ENCODE data around the gene MAP2K7.

The MAP2K7 gene

DNA sequence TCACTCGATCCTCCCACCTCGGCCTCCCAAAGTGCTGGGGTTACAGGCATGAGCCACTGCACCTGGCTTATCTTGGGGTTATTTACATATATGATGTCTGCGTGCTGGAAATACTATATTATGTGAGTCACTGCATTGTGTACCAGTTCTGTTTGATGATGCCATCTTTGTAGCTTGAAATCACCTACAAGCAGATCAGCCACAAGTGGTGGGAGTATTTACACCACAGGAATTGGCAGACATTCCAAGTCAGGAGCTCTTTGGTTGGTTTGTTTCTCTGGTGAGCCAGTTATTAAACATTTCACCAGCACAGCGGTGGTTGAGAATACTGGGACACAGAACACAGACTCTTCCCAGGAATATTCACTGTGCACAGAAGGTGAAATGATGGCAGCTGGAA lies 44.3 kb downstream of the MAP2K7 start:
- TF ChIP-seq, protein P1, sequence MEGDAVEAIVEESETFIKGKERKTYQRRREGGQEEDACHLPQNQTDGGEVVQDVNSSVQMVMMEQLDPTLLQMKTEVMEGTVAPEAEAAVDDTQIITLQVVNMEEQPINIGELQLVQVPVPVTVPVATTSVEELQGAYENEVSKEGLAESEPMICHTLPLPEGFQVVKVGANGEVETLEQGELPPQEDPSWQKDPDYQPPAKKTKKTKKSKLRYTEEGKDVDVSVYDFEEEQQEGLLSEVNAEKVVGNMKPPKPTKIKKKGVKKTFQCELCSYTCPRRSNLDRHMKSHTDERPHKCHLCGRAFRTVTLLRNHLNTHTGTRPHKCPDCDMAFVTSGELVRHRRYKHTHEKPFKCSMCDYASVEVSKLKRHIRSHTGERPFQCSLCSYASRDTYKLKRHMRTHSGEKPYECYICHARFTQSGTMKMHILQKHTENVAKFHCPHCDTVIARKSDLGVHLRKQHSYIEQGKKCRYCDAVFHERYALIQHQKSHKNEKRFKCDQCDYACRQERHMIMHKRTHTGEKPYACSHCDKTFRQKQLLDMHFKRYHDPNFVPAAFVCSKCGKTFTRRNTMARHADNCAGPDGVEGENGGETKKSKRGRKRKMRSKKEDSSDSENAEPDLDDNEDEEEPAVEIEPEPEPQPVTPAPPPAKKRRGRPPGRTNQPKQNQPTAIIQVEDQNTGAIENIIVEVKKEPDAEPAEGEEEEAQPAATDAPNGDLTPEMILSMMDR (IDR thresholded peaks at IDR 0.05), result no peak

DNA sequence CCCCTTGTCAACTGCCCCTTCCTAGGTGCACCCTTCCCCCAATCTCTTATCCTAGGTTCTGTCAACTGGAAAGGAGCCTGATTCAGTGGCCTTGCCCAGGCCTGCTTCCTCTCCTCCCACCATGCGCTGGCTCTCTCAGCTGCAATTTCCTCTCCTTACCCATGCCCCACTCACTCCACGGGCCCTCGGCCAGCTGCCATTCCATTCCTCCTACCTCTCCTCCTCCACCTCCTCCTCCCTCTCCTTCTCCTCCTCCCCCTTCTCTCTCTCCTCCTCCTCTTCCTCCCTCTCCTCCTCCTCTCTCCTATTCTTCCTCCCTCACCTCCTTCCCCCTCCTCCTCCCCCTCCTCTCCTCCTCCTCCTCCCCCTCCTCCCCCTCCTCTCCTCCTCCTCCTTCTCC lies 49.4 kb downstream of the MAP2K7 start:
- TF ChIP-seq, protein P1 (IDR thresholded peaks at IDR 0.05), result no peak

DNA sequence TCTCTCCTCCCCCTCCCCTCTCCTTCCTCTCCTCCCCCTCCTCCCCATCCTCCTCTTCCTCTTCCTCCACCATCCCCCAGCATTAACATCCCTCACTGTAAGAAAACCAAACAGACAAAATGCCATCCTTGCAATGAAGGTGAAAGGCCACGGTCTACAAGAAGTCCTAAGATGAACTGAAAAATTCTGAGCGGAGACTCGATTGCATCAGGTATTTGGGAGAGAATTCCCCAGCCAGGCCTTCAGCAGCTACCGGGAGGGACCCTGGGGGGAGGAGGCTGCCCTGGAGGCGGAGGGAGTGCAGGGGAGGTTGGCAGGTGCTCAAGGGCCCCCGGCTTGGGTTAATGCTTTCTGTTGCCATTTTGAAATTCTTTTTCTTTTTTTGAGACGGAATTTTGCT lies 49.9 kb downstream of the MAP2K7 start:
- TF ChIP-seq, protein P1 (IDR thresholded peaks at IDR 0.05), result no peak

DNA sequence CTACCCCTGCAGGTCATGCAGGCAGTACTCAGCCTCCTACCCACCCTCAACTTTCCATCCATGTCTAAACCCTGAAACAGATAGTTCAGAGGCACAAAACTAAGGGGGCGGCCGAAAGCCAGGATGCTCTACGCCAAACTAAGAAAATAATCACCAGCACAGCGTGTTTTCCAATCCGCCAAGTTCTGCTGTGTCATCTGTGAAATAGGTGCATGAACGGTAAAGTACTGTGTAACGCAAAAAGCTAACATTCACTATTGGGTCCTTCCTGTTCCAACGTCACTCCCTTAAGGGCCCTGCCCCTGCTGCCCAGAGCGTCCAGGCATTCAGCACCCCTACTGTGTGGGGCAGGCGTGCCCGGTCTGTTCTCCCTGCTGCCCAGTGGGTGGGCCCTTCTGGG lies 52.0 kb downstream of the MAP2K7 start:
- TF ChIP-seq, protein P1 (IDR thresholded peaks at IDR 0.05), result no peak

DNA sequence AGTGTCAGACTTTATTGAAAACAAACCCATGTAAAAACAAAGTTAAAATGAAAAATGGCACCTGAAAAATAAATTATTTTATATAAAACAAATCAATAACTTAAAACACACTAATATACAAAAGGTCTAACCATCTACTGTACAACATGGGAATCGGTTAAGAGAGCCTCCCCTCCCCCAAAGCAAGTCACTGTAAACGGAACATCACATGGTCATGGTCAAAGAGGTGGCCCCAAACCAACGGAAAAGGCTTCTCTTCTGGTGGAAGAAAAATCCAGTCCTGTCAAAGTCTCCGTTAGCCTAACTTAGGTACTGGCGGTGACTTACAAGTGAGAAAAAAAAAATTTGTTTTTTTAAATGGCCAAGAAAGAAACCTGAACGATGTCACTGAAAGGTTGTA lies 55.5 kb downstream of the MAP2K7 start:
- TF ChIP-seq, protein P1 (IDR thresholded peaks at IDR 0.05), result no peak

DNA sequence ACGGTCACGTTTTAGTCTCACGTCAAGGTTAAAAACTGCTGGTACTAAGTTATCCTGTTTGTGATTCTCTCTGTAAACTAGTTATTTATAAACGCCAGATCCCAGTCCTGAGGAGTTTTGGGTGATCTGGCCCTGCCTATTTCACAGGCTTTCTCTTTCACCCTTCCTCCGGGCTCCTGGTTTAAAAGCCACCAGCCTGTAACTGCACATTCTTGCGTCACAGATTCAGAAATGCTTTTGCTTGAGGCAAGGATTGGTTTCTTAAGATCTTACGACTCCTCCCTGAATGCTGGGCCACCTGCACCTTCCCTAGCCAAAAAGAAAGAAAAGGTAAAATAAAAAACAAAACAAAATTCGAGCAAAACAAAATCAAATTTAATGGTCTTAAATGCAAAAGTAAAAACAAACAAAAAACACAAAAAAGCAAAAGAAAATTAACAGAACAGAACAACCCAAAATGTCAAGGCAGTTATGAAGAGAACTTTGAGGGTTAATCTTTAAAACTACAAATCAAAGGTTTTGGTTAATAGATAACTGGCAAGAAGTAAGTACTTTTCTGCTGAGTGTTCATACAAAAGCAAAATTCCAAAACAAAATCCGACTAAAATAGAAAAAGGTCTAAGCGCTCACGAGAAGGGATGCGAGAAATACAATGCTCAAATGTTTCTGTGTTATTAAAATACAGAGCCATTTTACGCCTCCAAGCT lies 58.4 kb downstream of the MAP2K7 start:
- TF ChIP-seq, protein P1 (IDR thresholded peaks at IDR 0.05), result no peak

DNA sequence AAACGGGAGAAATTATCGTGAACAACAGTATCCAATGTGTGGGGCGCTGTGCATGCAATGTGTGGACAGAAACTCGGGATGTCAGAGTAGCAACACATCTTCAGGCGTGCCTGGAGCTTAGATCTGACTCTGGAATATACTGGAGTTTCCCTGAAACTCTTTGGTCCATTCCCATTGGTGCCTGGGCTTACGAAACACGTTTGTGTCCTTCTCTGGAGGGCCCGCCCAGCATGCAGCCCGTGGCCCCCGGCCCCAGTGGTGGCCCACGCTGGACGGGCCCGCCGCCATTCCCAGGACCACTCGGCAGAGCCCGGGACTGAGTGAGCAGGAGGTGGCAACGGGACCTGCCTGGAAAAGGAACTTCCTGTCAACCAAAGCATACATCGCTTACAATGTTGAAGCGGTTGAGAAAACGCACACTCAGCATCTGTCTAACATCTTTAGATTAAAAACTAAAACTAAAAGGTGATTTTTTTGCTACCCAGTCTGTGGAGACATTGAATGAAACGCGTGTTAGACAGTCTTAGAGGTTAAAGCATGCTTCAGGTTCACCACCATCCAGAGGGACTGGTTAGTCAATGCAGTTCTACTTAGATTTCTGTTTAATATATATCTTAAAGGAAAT lies 59.1 kb downstream of the MAP2K7 start:
- TF ChIP-seq, protein P1 (IDR thresholded peaks at IDR 0.05), result no peak

Measured in LNCAP (cell line).